K562 (cell line): ENCODE measurements around the gene AGAP1. TPM values are rescaled to one million over a fixed set of nuclear protein-coding genes. Genes with fewer than 3 reads are reported as not detected.

ENCODE experiments used
- ATF7 ChIP-seq: fragments of 450-650 bp; IDR thresholded peaks from 2 replicates; pipeline ENCODE4 v1.7.1; 2014; ENCODE audit warnings: mild to moderate bottlenecking, moderate library complexity
- BDP1 ChIP-seq: IDR thresholded peaks from 3 replicates; pipeline ENCODE4 v1.6.1; 2011; ENCODE audit not compliant: insufficient read length, insufficient read depth
- BMI1 ChIP-seq: fragments of 150-350 bp; IDR thresholded peaks from 2 replicates; pipeline ENCODE4 v1.6.1; 2014; ENCODE audit warnings: low read length
- CBFA2T3 ChIP-seq: fragments of 450-650 bp; IDR thresholded peaks from 2 replicates; pipeline ENCODE4 v1.6.1; 2017
- CTBP1 ChIP-seq: fragments of 450-650 bp; IDR thresholded peaks from 2 replicates; pipeline ENCODE4 v1.6.1; 2016; ENCODE audit warnings: borderline replicate concordance
- DPF2 ChIP-seq: fragments of 450-650 bp; IDR thresholded peaks from 2 replicates; pipeline ENCODE4 v1.6.1; 2016
- FOXM1 ChIP-seq, 2 experiments: fragments of 450-650 bp in 1 of 2; sonication (generic) in 1 of 2; formaldehyde crosslinking in 1 of 2; IDR thresholded peaks; 2 replicates each; pipeline versions ENCODE4 v1.6.1 to v1.9.0; 2017 to 2022; ENCODE audit warnings: low read depth in 2 of 2, mild to moderate bottlenecking in 2 of 2, missing genetic modification reagents in 1 of 2, moderate library complexity in 1 of 2
- HSF4 ChIP-seq: fragments of 250-450 bp; sonication (Bioruptor Pico); IDR thresholded peaks from 2 replicates; pipeline ENCODE4 v2.1.2; 2022; ENCODE audit warnings: mild to moderate bottlenecking, moderate library complexity, borderline replicate concordance
- MEIS2 ChIP-seq: fragments of 450-650 bp; IDR thresholded peaks from 2 replicates; pipeline ENCODE4 v1.6.1; 2014; ENCODE audit warnings: mild to moderate bottlenecking; ENCODE audit not compliant: partially characterized antibody
- NCOR1 ChIP-seq: fragments of 450-650 bp; IDR thresholded peaks from 2 replicates; pipeline ENCODE4 v1.6.1; 2016; ENCODE audit warnings: mild to moderate bottlenecking, moderate library complexity
- PBX2 ChIP-seq, 2 experiments: IDR thresholded peaks in 1 of 2; conservative IDR thresholded peaks in 1 of 2; 2 replicates each; pipeline ENCODE4 v1.6.1; 2016; ENCODE audit warnings: low read depth in 2 of 2, mild to moderate bottlenecking in 1 of 2, missing compliant biosample characterization in 1 of 2, missing genetic modification characterization in 1 of 2, moderate library complexity in 1 of 2
- PRMT5 ChIP-seq: sonication (generic); formaldehyde crosslinking; IDR thresholded peaks from 2 replicates; pipeline ENCODE4 v1.5.0; 2020; ENCODE audit warnings: missing genetic modification reagents
- RAD21 ChIP-seq, 2 experiments: fragments of 250-450 bp in 1 of 2; fragments of 450-650 bp in 1 of 2; sonication (Bioruptor Pico) in 1 of 2; formaldehyde crosslinking in 1 of 2; IDR thresholded peaks in 1 of 2; conservative IDR thresholded peaks in 1 of 2; 2 replicates each; pipeline versions ENCODE4 v1.4.0 to v1.8.0; 2020 to 2022; ENCODE audit warnings: mild to moderate bottlenecking in 2 of 2, moderate library complexity in 1 of 2
- SAP30 ChIP-seq: fragments of 200-600 bp; sonication (generic); IDR thresholded peaks from 2 replicates; pipeline ENCODE4 v1.6.1; 2012; ENCODE audit warnings: borderline replicate concordance, low read depth, mild to moderate bottlenecking, moderate library complexity, low read length, control low read depth, inconsistent platforms; ENCODE audit not compliant: insufficient read depth, poor library complexity, severe bottlenecking
- SMARCA4 ChIP-seq: fragments of 450-650 bp; IDR thresholded peaks from 2 replicates; pipeline ENCODE4 v1.6.1; 2016
- SOX6 ChIP-seq: fragments of 450-650 bp; IDR thresholded peaks from 2 replicates; pipeline ENCODE4 v1.6.1; 2014; ENCODE audit warnings: mild to moderate bottlenecking
- SUPT5H ChIP-seq: fragments of 450-650 bp; IDR thresholded peaks from 2 replicates; pipeline ENCODE4 v1.6.1; 2016
- TEAD4 ChIP-seq, 2 experiments: sonication (generic) in 1 of 2; formaldehyde crosslinking in 1 of 2; IDR thresholded peaks; 2 replicates each; pipeline versions ENCODE4 v1.6.1 to v1.8.0; 2012 to 2022; ENCODE audit warnings: borderline replicate concordance in 1 of 2, inconsistent platforms in 1 of 2, low read length in 1 of 2, mild to moderate bottlenecking in 1 of 2, missing genetic modification reagents in 1 of 2
- TFAP4 ChIP-seq: sonication (generic); formaldehyde crosslinking; IDR thresholded peaks from 2 replicates; pipeline ENCODE4 v1.8.0; 2022; ENCODE audit warnings: missing genetic modification reagents, mild to moderate bottlenecking, moderate library complexity, borderline replicate concordance
- THAP7 ChIP-seq: fragments of 250-450 bp; sonication (Bioruptor Pico); IDR thresholded peaks from 2 replicates; pipeline ENCODE4 v1.5.0; 2021
- ZNF592 ChIP-seq: fragments of 450-650 bp; IDR thresholded peaks from 2 replicates; pipeline ENCODE4 v1.6.1; 2017; ENCODE audit warnings: antibody characterized with exemption, mild to moderate bottlenecking
- polyA plus RNA-seq, 8 experiments: library from polyadenylated mRNA; depleted of rRNA in 4 of 8; stranded (reverse) in 5 of 8; unstranded in 3 of 8; fragments of >200 nt; fragmentation: Nextera tagmentation in 2 of 8; fragmentation: Illumina TruSeq in 1 of 8; extraction: Ambion mirVana in 2 of 8; extraction: Trizol in 1 of 8; gene quantifications; 2 replicates each; pipeline versions ENCODE4 v1.2.1 to v1.2.3, GENCODE V29; 2011 to 2014; ENCODE audit warnings: inconsistent platforms in 1 of 8, missing spikeins in 1 of 8
- total RNA-seq, 7 experiments: library from RNA; depleted of rRNA in 6 of 7; stranded (reverse); fragments of >200 nt in 6 of 7; fragmentation: Illumina TruSeq in 2 of 7; extraction: Trizol in 2 of 7; gene quantifications; 2 replicates each; pipeline versions ENCODE4 v1.2.1 to v1.2.3, GENCODE V29; 2011 to 2021; ENCODE audit warnings: low replicate concordance in 1 of 7

The AGAP1 gene
- total and polyA plus RNA-seq, 9 of the 15 experiments (the other 6 are each of a cell fraction or from before 2014, with no cell fraction given): 1.3 to 24.0 (median 10.6) TPM

GRCh38 chr2:235909358-235909757 is 415.5 kb downstream of the AGAP1 start (continued):
- TF ChIP-seq DPF2 (peak; percentile 83), PRMT5 (CRISPR knock-in tag) (no peak), TEAD4 (IDR thresholded peaks at IDR 0.05; ENCODE audit: low read length) (peak; percentile 75), TEAD4 (CRISPR knock-in tag; IDR thresholded peaks at IDR 0.05; ENCODE audit: borderline replicate concordance) (no peak), THAP7 (CRISPR knock-in tag) (no peak), MEIS2 (peak; percentile 50), FOXM1 (IDR thresholded peaks at IDR 0.05; ENCODE audit: low read depth) (peak; percentile 22; the same call in 1 of the 2 replicates), FOXM1 (CRISPR knock-in tag; IDR thresholded peaks at IDR 0.05; ENCODE audit: low read depth) (no peak), ZNF592 (0 out of 2 replicates have a peak, but pooled peaks have one; percentile 44), SMARCA4 (peak; percentile 85; the same call in 1 of the 2 replicates), CBFA2T3 (peak; percentile 74), PBX2 (CRISPR knock-in tag; IDR thresholded peaks at IDR 0.05; ENCODE audit: low read depth) (no peak), PBX2 (tag; conservative IDR thresholded peaks at IDR 0.05; ENCODE audit: low read depth) (peak; percentile 68), ATF7 (peak; percentile 28; the same call in 1 of the 2 replicates), SUPT5H (no peak), SAP30 (no peak), NCOR1 (peak; percentile 62; the same call in 1 of the 2 replicates), BDP1 (no peak), RAD21 (CRISPR knock-in tag; conservative IDR thresholded peaks at IDR 0.05 in 1 of 2, IDR thresholded peaks at IDR 0.05 in 1 of 2) (no peak), TFAP4 (no peak), HSF4 (no peak), SOX6 (peak; percentile 73), CTBP1 (no peak), BMI1 (no peak)
